GM19455 (cell line): ENCODE measurements around the gene ASF1B.
"Not testable (repeated sequence)": the region's sequence is repeated elsewhere in the genome, so short reads cannot be mapped to it uniquely, and the experiment has no call there.

Source experiments
- ATAC-seq: cut with Tn5 transposase; IDR thresholded peaks from one replicate; pipeline ENCODE4 v1.9.1; 2021; ENCODE audit not compliant: unreplicated experiment

The ASF1B gene

GRCh38 chr19:14136509-14137281, at the start of gene ASF1B:
TSS of gene ASF1B (minus strand) at chr19:14136589. CDS start at chr19:14136456, 133 bp downstream.
- peak; percentile 80 for ATAC-seq

- not testable (repeated sequence) for ATAC-seq
These were observed 49.3 kb upstream of the ASF1B start for GRCh38 chr19:14185691-14186090.

GRCh38 chr19:14185158-14185557, 48.8 kb upstream of the ASF1B start:
- no peak for ATAC-seq

- ATAC-seq: no peak
These were observed 47.5 kb upstream of the ASF1B start for GRCh38 chr19:14183741-14184350.

GRCh38 chr19:14182476-14182875, 46.1 kb upstream of the ASF1B start:
- no peak for ATAC-seq

GRCh38 chr19:14181906-14182305, 45.5 kb upstream of the ASF1B start:
- no peak for ATAC-seq

- ATAC-seq: not testable (repeated sequence)
These were observed 44.8 kb upstream of the ASF1B start for GRCh38 chr19:14181199-14181598.

GRCh38 chr19:14177496-14178074, 41.2 kb upstream of the ASF1B start:
- no peak for ATAC-seq

GRCh38 chr19:14175351-14175792, 39.0 kb upstream of the ASF1B start:
- ATAC-seq: no peak

GRCh38 chr19:14174883-14175282, 38.5 kb upstream of the ASF1B start:
- ATAC-seq: no peak

GRCh38 chr19:14168993-14169392, 32.6 kb upstream of the ASF1B start:
- ATAC-seq: no peak

GRCh38 chr19:14168259-14168972, 32.0 kb upstream of the ASF1B start:
- ATAC-seq: no peak

GRCh38 chr19:14167576-14168138, 31.3 kb upstream of the ASF1B start:
- no peak for ATAC-seq

GRCh38 chr19:14166999-14167575, 30.7 kb upstream of the ASF1B start:
- ATAC-seq: no peak

- ATAC-seq: no peak
These were observed 29.8 kb upstream of the ASF1B start for GRCh38 chr19:14165990-14166830.

- no peak for ATAC-seq
These were observed 28.5 kb upstream of the ASF1B start for GRCh38 chr19:14164724-14165493.

GRCh38 chr19:14164082-14164481, 27.7 kb upstream of the ASF1B start:
- ATAC-seq: no peak

GRCh38 chr19:14162871-14163297, 26.5 kb upstream of the ASF1B start:
- no peak for ATAC-seq

- no peak for ATAC-seq
These were observed 24.9 kb upstream of the ASF1B start for GRCh38 chr19:14161305-14161704.
